OCI-LY3 (cell line): ENCODE data around the gene RFC5.
A peak's percentile ranks its signal among the peaks of the same experiment; 100 is the strongest.
"Not testable (repeated sequence)": the region's sequence is repeated elsewhere in the genome, so short reads cannot be mapped to it uniquely, and the experiment has no call there.

Source experiments
- H2AFZ ChIP-seq: fragments of 200-600, 300-600 bp; shearing (Covaris generic); 2 replicates; pipeline ENCODE4 v1.6.0; 2014; ENCODE audit warnings: antibody characterized with exemption, low read depth, low read length
- H3K27ac ChIP-seq: fragments of 200-600, 300-600 bp; sonication (generic); 2 replicates; pipeline ENCODE4 v1.5.1; 2014; ENCODE audit warnings: mild to moderate bottlenecking, low read length, moderate library complexity, mixed read lengths
- H3K27me3 ChIP-seq: fragments of 200-600, 300-600 bp; sonication (generic); 2 replicates; pipeline ENCODE4 v1.6.1; 2014; ENCODE audit warnings: low read depth, low read length, mixed read lengths
- H3K36me3 ChIP-seq: fragments of 200-600, 300-600 bp; sonication (generic); replicated peaks from 2 replicates; pipeline ENCODE3; 2014; ENCODE audit warnings: low read depth, low read length, mixed read lengths
- H3K4me1 ChIP-seq: fragments of 300-600, 200-600 bp; sonication (generic); 2 replicates; pipeline ENCODE4 v1.6.1; 2014; ENCODE audit warnings: low read length, mixed read lengths
- H3K4me2 ChIP-seq: fragments of 200-600, 300-600 bp; sonication (generic); 2 replicates; pipeline ENCODE4 v1.6.1; 2014; ENCODE audit warnings: low read length, mixed read lengths
- H3K4me3 ChIP-seq: fragments of 300-600, 200-600 bp; sonication (generic); 2 replicates; pipeline ENCODE4 v1.5.1; 2014; ENCODE audit warnings: antibody characterized with exemption, mild to moderate bottlenecking, low read length, moderate library complexity
- H3K79me2 ChIP-seq: fragments of 300-600, 200-600 bp; shearing (Covaris generic); 2 replicates; pipeline ENCODE4 v1.6.1; 2014; ENCODE audit warnings: mild to moderate bottlenecking, low read length, mixed read lengths
- H3K9ac ChIP-seq: fragments of 300-600, 200-600 bp; shearing (Covaris generic); 2 replicates; pipeline ENCODE4 v1.6.0; 2014; ENCODE audit warnings: mild to moderate bottlenecking, low read length, moderate library complexity
- H3K9me3 ChIP-seq: fragments of 200-600, 300-600 bp; shearing (Covaris generic); 2 replicates; pipeline ENCODE4 v1.6.1; 2014; ENCODE audit warnings: low read length, mixed read lengths; ENCODE audit not compliant: insufficient read depth
- H4K20me1 ChIP-seq: fragments of 200-600, 300-600 bp; sonication (generic); 2 replicates; pipeline ENCODE4 v1.6.1; 2016; ENCODE audit warnings: low read length, mixed read lengths; ENCODE audit not compliant: insufficient read depth
- CTCF ChIP-seq: fragments of 200-600, 300-600 bp; sonication (generic); IDR thresholded peaks from 2 replicates; pipeline ENCODE4 v1.5.1; 2014; ENCODE audit warnings: antibody characterized with exemption, low read length, low read depth
- EZH2phosphoT487 ChIP-seq: fragments of 200-600 bp; shearing (Covaris generic); IDR thresholded peaks from 2 replicates; pipeline ENCODE4 v1.6.1; 2018; ENCODE audit warnings: antibody characterized with exemption, mixed run types, low read depth

The RFC5 gene

GRCh38 chr12:117985182-117985581 is 31.3 kb upstream of the RFC5 start:
- TF ChIP-seq CTCF: no peak
- no peak for TF ChIP-seq EZH2phosphoT487
- Histone ChIP-seq H3K4me3 (no peak overlapping the region), H3K27ac (no peak overlapping the region), H3K4me1 (peaks cover 10% of the 10 kb centered on the region), H3K9ac (no peak overlapping the region), H3K79me2 (no peaks in the 10 kb centered on the region), H3K9me3 (no peaks in the 10 kb centered on the region), H3K36me3 (no peaks in the 10 kb centered on the region), H3K27me3 (peaks cover 9% of the 10 kb centered on the region; the same call in 1 of the 2 replicates), H4K20me1 (no peaks in the 10 kb centered on the region), H3K4me2 (no peak overlapping the region), H2AFZ (no peak overlapping the region)

GRCh38 chr12:117986705-117987469 is 29.6 kb upstream of the RFC5 start:
- Histone ChIP-seq H3K4me2 (peak overlapping the region; percentile 18; the same call in 1 of the 2 replicates), H2AFZ (no peak overlapping the region), H3K36me3 (no peaks in the 10 kb centered on the region), H3K79me2 (no peaks in the 10 kb centered on the region), H3K9me3 (no peaks in the 10 kb centered on the region), H4K20me1 (no peaks in the 10 kb centered on the region), H3K4me3 (no peak overlapping the region), H3K27ac (no peak overlapping the region), H3K9ac (no peak overlapping the region), H3K4me1 (peaks cover 10% of the 10 kb centered on the region), H3K27me3 (no peaks in the 10 kb centered on the region)
- TF ChIP-seq EZH2phosphoT487: no peak
- TF ChIP-seq CTCF: no peak

GRCh38 chr12:117994551-117995438 is 21.7 kb upstream of the RFC5 start:
- no peaks in the 10 kb centered on the region for H3K4me1 ChIP-seq
- no peak overlapping the region for H2AFZ ChIP-seq
- H3K27me3 ChIP-seq: no peaks in the 10 kb centered on the region
- H3K4me3 ChIP-seq: no peak overlapping the region
- H3K4me2 ChIP-seq: no peak overlapping the region
- TF ChIP-seq CTCF (no peak), EZH2phosphoT487 (no peak)
- 0 out of 2 replicates have a peak, but pooled peaks cover 4% of the 10 kb centered on the region for H3K9me3 ChIP-seq
- no peak overlapping the region for H3K9ac ChIP-seq
- no peaks in the 10 kb centered on the region for H4K20me1 ChIP-seq
- H3K27ac ChIP-seq: no peak overlapping the region
- no peaks in the 10 kb centered on the region for H3K36me3 ChIP-seq
- no peaks in the 10 kb centered on the region for H3K79me2 ChIP-seq

GRCh38 chr12:117998719-117999118 is 17.8 kb upstream of the RFC5 start:
- Histone ChIP-seq H4K20me1 (no peaks in the 10 kb centered on the region), H3K27me3 (no peaks in the 10 kb centered on the region), H3K4me2 (no peak overlapping the region), H3K27ac (no peak overlapping the region), H3K9ac (no peak overlapping the region), H2AFZ (no peak overlapping the region), H3K79me2 (no peaks in the 10 kb centered on the region), H3K36me3 (no peaks in the 10 kb centered on the region), H3K4me3 (no peak overlapping the region), H3K4me1 (no peaks in the 10 kb centered on the region), H3K9me3 (0 out of 2 replicates have a peak, but pooled peaks cover 4% of the 10 kb centered on the region)
- TF ChIP-seq EZH2phosphoT487 (no peak), CTCF (no peak)

- H4K20me1 ChIP-seq, H3K4me2 ChIP-seq, H3K9ac ChIP-seq, H3K9me3 ChIP-seq, H3K4me3 ChIP-seq, H2AFZ ChIP-seq, H3K79me2 ChIP-seq, H3K27ac ChIP-seq, H3K36me3 ChIP-seq, H3K27me3 ChIP-seq, H3K4me1 ChIP-seq: not testable (repeated sequence)
These were observed 16.7 kb upstream of the RFC5 start for GRCh38 chr12:117999806-118000205.
